A549 (cell line): ENCODE results near the gene DPAGT1. TPM values are rescaled to one million over a fixed set of nuclear protein-coding genes. Genes with fewer than 3 reads are reported as not detected.

ENCODE experiments used
- ATAC-seq, 2 experiments: fragments of 200-7000 bp in 1 of 2; fragments of >200 bp in 1 of 2; cut with Nextera tagmentation in 1 of 2; cut with Tn5 transposase in 1 of 2; 3 replicates each; pipeline versions ENCODE4 v1.8.0 to v1.9.1; 2018 to 2020; ENCODE audit warnings: mild to moderate bottlenecking in 1 of 2, moderate library complexity in 1 of 2
- CTCF ChIA-PET: fragments of 300-600 bp; sonication (Branson Sonifier 250); formaldehyde crosslinking; extraction: SDS; loops from one replicate; lab custom pipeline; 2021; ENCODE audit warnings: antibody characterized with exemption, inconsistent platforms; lab: Yijun Ruan, JAX
- POLR2A ChIA-PET: fragments of 350-600 bp; formaldehyde crosslinking; extraction: SDS; loops from one replicate; lab custom pipeline; 2021; ENCODE audit warnings: antibody characterized with exemption, inconsistent platforms; lab: Yijun Ruan, JAX
- DNase-seq, 2 experiments: peaks; one replicate each; pipeline versions ENCODE4 v3.0.0 to v3.0.0-alpha.2; 2011 to 2016; ENCODE audit warnings: low read depth in 1 of 2, low spot score in 1 of 2
- FAIRE-seq: peaks from 2 replicates; lab custom pipeline; 2011; peaks lifted over from hg19 to GRCh38; lab: Jason Lieb, UNC
- H3K27ac ChIP-seq, 2 experiments: fragments of >200 bp; sonication (Bioruptor Twin); formaldehyde crosslinking; 3 replicates each; pipeline ENCODE4 v1.5.1; 2016 to 2017
- H3K4me1 ChIP-seq: fragments of >200 bp; sonication (Bioruptor Twin); formaldehyde crosslinking; 3 replicates; pipeline ENCODE4 v1.6.1; 2016
- H3K4me2 ChIP-seq: fragments of >200 bp; sonication (Bioruptor Twin); formaldehyde crosslinking; 3 replicates; pipeline ENCODE4 v1.6.1; 2016
- H3K4me3 ChIP-seq: fragments of >200 bp; sonication (Bioruptor Twin); formaldehyde crosslinking; 3 replicates; pipeline ENCODE4 v1.5.1; 2016
- H3K9me3 ChIP-seq: fragments of >200 bp; sonication (Bioruptor Twin); formaldehyde crosslinking; 3 replicates; pipeline ENCODE4 v1.6.1; 2016
- CHD4 ChIP-seq: fragments of 200-600 bp; sonication (generic); IDR thresholded peaks from 2 replicates; pipeline ENCODE4 v1.6.1; 2016; ENCODE audit warnings: antibody characterized with exemption, mild to moderate bottlenecking, borderline replicate concordance
- HOXB13 ChIP-seq: fragments of 250-450 bp; sonication (Bioruptor Pico); IDR thresholded peaks from 2 replicates; pipeline ENCODE4 v1.5.0; 2020; ENCODE audit warnings: low read depth, mild to moderate bottlenecking, moderate library complexity
- HOXB5 ChIP-seq: fragments of 250-450 bp; sonication (Bioruptor Pico); IDR thresholded peaks from 2 replicates; pipeline ENCODE4 v1.5.0; 2020; ENCODE audit warnings: mild to moderate bottlenecking, moderate library complexity
- JUNB ChIP-seq: fragments of >200 bp; sonication (Bioruptor Twin); formaldehyde crosslinking; IDR thresholded peaks from 2 replicates; pipeline ENCODE4 v1.6.1; 2016
- NPAS2 ChIP-seq: fragments of 250-450 bp; sonication (Bioruptor Pico); IDR thresholded peaks from 2 replicates; pipeline ENCODE4 v1.8.0; 2022; ENCODE audit warnings: mild to moderate bottlenecking, moderate library complexity, borderline replicate concordance
- NR3C1 ChIP-seq: fragments of >200 bp; sonication (Bioruptor Twin); formaldehyde crosslinking; IDR thresholded peaks from 3 replicates; pipeline ENCODE4 v1.6.1; 2017
- RFX5 ChIP-seq: fragments of 450-650 bp; IDR thresholded peaks from 2 replicates; pipeline ENCODE4 v1.7.1; 2014; ENCODE audit warnings: antibody characterized with exemption, mild to moderate bottlenecking, moderate library complexity
- SREBF2 ChIP-seq: fragments of 450-650 bp; IDR thresholded peaks from 2 replicates; pipeline ENCODE4 v1.6.1; 2014; ENCODE audit warnings: mild to moderate bottlenecking, moderate library complexity
- TP53 ChIP-seq: fragments of 250-450 bp; sonication (Bioruptor Pico); IDR thresholded peaks from 2 replicates; pipeline ENCODE4 v1.5.0; 2021; ENCODE audit warnings: mild to moderate bottlenecking, moderate library complexity
- WGBS: methylation state at CpG from one replicate; pipeline ENCODE4 v1.1.6; 2017; ENCODE audit errors: missing lambda C conversion rate; 5-methylcytosine and 5-hydroxymethylcytosine counted together
- polyA plus RNA-seq, 4 experiments: library from polyadenylated mRNA; depleted of rRNA in 3 of 4; stranded (reverse); fragments of >200 nt; fragmentation: RNase III in 1 of 4; extraction: RNeasy Plus Mini Kit Qiagen cat#74134 plus additional on column Dnase treatment in 1 of 4; gene quantifications; 2 replicates in 3 of 4; 3 replicates in 1 of 4; pipeline ENCODE4 v1.2.3, GENCODE V29; 2011 to 2017
- TF ChIP-seq, protein P1 (sequence below): fragments of 200-600 bp; sonication (generic); IDR thresholded peaks from 2 replicates; pipeline ENCODE4 v1.6.1; 2016; ENCODE audit warnings: antibody characterized with exemption, mild to moderate bottlenecking, moderate library complexity
- TF ChIP-seq, protein P2 (sequence below): fragments of 250-450 bp; sonication (Bioruptor Pico); IDR thresholded peaks from 2 replicates; pipeline ENCODE4 v1.5.0; 2021; ENCODE audit warnings: mild to moderate bottlenecking, moderate library complexity, borderline replicate concordance

Gene DPAGT1
- polyA plus RNA-seq, 2 of the 4 experiments (the other 2 are of a cell fraction), result 43.7 to 81.4 TPM

DNA sequence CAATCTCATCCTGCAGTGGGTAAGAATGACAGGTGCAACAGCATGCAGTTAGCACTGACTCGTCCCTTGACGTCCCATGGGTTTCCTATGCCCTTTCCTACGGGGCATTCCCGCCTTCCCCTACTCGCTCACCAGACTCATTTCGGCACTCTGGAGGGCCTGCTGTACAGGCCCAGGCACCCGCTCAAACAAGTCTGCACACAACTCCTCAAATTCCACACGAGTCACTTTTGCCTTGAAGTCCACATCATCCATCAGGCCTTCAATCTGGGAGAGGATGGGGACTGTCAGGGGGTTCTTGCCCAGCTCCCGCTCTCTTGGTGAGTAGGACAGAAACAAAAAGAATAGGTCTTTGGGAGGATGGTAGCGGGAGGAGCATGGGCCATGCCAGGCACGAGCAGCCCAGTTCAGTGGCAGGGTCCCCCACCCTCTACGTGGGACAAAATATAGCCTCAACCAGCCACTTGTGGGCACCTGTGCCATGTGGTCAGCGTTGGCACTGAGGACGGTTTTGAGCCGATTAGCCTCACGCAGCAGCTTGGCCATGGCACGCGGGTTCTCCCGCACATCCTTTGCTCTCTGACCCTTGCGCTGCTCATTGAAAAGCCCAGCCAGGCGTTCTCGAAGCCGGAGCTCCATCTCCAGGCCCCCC is 49.4 kb downstream of the DPAGT1 start (continued):
- no peak for TF ChIP-seq TP53
- TF ChIP-seq, protein P1, sequence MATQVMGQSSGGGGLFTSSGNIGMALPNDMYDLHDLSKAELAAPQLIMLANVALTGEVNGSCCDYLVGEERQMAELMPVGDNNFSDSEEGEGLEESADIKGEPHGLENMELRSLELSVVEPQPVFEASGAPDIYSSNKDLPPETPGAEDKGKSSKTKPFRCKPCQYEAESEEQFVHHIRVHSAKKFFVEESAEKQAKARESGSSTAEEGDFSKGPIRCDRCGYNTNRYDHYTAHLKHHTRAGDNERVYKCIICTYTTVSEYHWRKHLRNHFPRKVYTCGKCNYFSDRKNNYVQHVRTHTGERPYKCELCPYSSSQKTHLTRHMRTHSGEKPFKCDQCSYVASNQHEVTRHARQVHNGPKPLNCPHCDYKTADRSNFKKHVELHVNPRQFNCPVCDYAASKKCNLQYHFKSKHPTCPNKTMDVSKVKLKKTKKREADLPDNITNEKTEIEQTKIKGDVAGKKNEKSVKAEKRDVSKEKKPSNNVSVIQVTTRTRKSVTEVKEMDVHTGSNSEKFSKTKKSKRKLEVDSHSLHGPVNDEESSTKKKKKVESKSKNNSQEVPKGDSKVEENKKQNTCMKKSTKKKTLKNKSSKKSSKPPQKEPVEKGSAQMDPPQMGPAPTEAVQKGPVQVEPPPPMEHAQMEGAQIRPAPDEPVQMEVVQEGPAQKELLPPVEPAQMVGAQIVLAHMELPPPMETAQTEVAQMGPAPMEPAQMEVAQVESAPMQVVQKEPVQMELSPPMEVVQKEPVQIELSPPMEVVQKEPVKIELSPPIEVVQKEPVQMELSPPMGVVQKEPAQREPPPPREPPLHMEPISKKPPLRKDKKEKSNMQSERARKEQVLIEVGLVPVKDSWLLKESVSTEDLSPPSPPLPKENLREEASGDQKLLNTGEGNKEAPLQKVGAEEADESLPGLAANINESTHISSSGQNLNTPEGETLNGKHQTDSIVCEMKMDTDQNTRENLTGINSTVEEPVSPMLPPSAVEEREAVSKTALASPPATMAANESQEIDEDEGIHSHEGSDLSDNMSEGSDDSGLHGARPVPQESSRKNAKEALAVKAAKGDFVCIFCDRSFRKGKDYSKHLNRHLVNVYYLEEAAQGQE, result no peak

DNA sequence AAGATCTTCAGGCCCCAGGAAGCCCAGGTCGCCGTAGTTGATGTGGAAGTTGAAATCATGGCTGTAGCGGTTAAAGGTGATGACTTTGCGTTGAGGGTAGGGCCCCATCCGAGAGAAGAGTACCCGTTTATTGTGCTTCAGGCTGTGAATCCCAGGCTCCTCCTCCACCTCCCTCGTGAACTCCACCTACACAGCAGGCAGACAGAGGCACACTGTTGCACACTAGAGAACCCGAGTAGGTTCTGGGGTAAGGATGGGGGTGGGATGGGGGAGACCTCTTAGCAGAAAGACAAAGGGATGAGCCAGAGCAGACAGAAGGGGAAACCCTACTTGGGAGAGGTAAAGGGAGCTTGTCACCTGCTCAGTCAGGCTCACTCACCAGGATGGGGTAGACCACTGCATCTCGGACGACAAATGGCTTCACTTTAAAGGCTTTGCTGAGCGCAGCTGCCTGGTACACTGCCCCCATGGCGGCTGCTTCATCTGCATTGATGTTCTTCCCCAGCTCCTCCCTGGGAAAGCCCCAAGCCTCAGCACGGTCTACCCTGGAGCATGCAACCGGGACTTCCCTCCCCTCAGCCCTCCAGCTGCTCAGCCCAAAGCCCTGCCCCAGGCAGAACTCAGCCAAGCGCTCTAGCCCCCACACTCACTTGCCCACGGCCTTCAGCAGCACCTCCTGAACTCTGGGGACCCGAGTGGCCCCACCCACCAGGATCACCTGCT is 50.1 kb downstream of the DPAGT1 start:
- peaks cover 5% of the 10 kb centered on the region; the same call in 2 of the 3 replicates for H3K4me1 ChIP-seq
- H3K4me2 ChIP-seq, result no peak overlapping the region
- CTCF ChIA-PET, result interaction anchor here (0.9 kb wide), 1 partner anchor 121 kb away, joined by 4 read pairs; no protein-coding TSS in a partner anchor
- TF ChIP-seq TP53 (no peak), HOXB13 (no peak), NR3C1 (no peak)
- no peak overlapping the region for H3K27ac ChIP-seq
- H3K4me3 ChIP-seq, result no peak overlapping the region
- H3K9me3 ChIP-seq, result no peaks in the 10 kb centered on the region
- FAIRE-seq (no peak), ATAC-seq (no peak), DNase-seq (no peak)
- POLR2A ChIA-PET, result no interaction called here
- whole genome bisulfite sequencing, result 88% methylated on average over 14 of the region's 17 CpGs

DNA sequence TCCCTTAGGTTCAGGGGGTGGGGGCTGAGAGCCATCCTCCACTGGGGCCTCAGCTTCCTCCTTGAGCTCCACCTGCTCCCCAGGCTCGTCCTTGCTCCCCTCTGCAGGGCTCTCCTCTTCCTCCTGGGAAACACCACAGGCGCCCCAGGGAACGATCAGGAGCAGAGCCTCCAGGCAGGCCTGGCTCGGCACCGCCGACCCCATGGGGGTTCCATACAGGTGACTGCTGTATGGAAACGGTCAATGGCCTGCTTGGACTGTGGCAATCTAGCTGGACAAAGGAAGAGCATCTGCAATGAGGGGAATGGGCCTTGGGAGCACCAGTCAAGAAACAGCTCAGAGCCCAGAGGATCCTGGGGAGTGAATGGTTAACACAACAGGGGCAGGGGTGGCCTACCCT is 52.6 kb downstream of the DPAGT1 start:
- no peaks in the 10 kb centered on the region for H3K4me1 ChIP-seq
- no peak overlapping the region for H3K27ac ChIP-seq
- TF ChIP-seq NPAS2 (no peak), JUNB (no peak), HOXB5 (CRISPR knock-in tag) (no peak), RFX5 (no peak), CHD4 (no peak), SREBF2 (no peak)
- TF ChIP-seq, protein P1, result no peak
- TF ChIP-seq, protein P2, sequence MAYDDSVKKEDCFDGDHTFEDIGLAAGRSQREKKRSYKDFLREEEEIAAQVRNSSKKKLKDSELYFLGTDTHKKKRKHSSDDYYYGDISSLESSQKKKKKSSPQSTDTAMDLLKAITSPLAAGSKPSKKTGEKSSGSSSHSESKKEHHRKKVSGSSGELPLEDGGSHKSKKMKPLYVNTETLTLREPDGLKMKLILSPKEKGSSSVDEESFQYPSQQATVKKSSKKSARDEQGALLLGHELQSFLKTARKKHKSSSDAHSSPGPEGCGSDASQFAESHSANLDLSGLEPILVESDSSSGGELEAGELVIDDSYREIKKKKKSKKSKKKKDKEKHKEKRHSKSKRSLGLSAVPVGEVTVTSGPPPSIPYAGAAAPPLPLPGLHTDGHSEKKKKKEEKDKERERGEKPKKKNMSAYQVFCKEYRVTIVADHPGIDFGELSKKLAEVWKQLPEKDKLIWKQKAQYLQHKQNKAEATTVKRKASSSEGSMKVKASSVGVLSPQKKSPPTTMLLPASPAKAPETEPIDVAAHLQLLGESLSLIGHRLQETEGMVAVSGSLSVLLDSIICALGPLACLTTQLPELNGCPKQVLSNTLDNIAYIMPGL (CRISPR knock-in tag), result no peak
- CTCF ChIA-PET, result interaction anchor here (3.2 kb wide), 1 partner anchor 18 kb away, joined by 11 read pairs; the partner anchor contains the start of gene SLC37A4
- no peak overlapping the region for H3K4me3 ChIP-seq
- 94% methylated on average over 6 of the region's 7 CpGs for WGBS
- FAIRE-seq, result no peak
- H3K4me2 ChIP-seq, result no peak overlapping the region
- no peak for DNase-seq
- POLR2A ChIA-PET, result no interaction called here
- ATAC-seq, result no peak
- no peaks in the 10 kb centered on the region for H3K9me3 ChIP-seq
